HepG2 (cell line): ENCODE data around the gene RPS5. TPM values are rescaled to one million over a fixed set of nuclear protein-coding genes. Genes with fewer than 3 reads are reported as not detected.

Experiments
- KLF12 ChIP-seq: sonication (generic); formaldehyde crosslinking; IDR thresholded peaks from 2 replicates; pipeline ENCODE4 v1.4.0; 2020; ENCODE audit warnings: missing genetic modification reagents, borderline replicate concordance
- KLF16 ChIP-seq, 2 experiments: sonication (generic) in 1 of 2; formaldehyde crosslinking in 1 of 2; IDR thresholded peaks; 2 replicates each; pipeline versions ENCODE4 v1.6.1 to v1.8.0; 2016 to 2023; ENCODE audit warnings: missing genetic modification reagents in 2 of 2, missing compliant biosample characterization in 1 of 2
- MED1 ChIP-seq: sonication (generic); formaldehyde crosslinking; IDR thresholded peaks from 2 replicates; pipeline ENCODE4 v1.4.0; 2020; ENCODE audit warnings: missing genetic modification reagents
- PHF21A ChIP-seq: sonication (generic); formaldehyde crosslinking; IDR thresholded peaks from 2 replicates; pipeline ENCODE4 v1.5.0; 2020; ENCODE audit warnings: mild to moderate bottlenecking, missing genetic modification reagents
- POLR2G ChIP-seq: fragments of 200-400 bp; formaldehyde crosslinking; IDR thresholded peaks from 2 replicates; pipeline ENCODE4 v1.6.1; 2018; ENCODE audit warnings: mild to moderate bottlenecking, low read depth, low read length, moderate library complexity
- polyA plus RNA-seq, 8 experiments: library from polyadenylated mRNA; depleted of rRNA in 3 of 8; stranded (reverse) in 7 of 8; unstranded in 1 of 8; fragments of >200 nt; fragmentation: Illumina TruSeq in 4 of 8; extraction: Trizol in 4 of 8; gene quantifications; 2 replicates each; pipeline versions ENCODE4 v1.2.1 to v1.2.3, GENCODE V29; 2011 to 2016; ENCODE audit warnings: low read depth in 4 of 8, missing spikeins in 1 of 8, mixed read lengths in 1 of 8; ENCODE audit not compliant: insufficient read depth in 1 of 8
- total RNA-seq, 5 experiments: library from RNA; depleted of rRNA; stranded (reverse); fragments of >200 nt; fragmentation: Illumina TruSeq; extraction: Trizol; gene quantifications; 2 replicates each; pipeline ENCODE4 v1.2.3, GENCODE V29; 2016; ENCODE audit warnings: low read depth in 1 of 5
- TF ChIP-seq, protein P1 (sequence below): sonication (generic); formaldehyde crosslinking; conservative IDR thresholded peaks from 2 replicates; pipeline ENCODE4 v1.4.0; 2020; ENCODE audit warnings: mild to moderate bottlenecking, missing genetic modification reagents, moderate library complexity
- TF ChIP-seq, protein P2 (sequence below): sonication (generic); formaldehyde crosslinking; IDR thresholded peaks from 2 replicates; pipeline ENCODE4 v1.4.0; 2020; ENCODE audit warnings: missing genetic modification reagents
- TF ChIP-seq, protein P3 (sequence below): sonication (generic); formaldehyde crosslinking; IDR thresholded peaks from 2 replicates; pipeline ENCODE4 v1.4.0; 2020; ENCODE audit warnings: mild to moderate bottlenecking, missing genetic modification reagents, borderline replicate concordance

Gene RPS5
- total and polyA plus RNA-seq, 2 of the 13 experiments (the other 11 are each of a cell fraction or from before 2014, with no cell fraction given), result 1,544 to 4,408 TPM

DNA sequence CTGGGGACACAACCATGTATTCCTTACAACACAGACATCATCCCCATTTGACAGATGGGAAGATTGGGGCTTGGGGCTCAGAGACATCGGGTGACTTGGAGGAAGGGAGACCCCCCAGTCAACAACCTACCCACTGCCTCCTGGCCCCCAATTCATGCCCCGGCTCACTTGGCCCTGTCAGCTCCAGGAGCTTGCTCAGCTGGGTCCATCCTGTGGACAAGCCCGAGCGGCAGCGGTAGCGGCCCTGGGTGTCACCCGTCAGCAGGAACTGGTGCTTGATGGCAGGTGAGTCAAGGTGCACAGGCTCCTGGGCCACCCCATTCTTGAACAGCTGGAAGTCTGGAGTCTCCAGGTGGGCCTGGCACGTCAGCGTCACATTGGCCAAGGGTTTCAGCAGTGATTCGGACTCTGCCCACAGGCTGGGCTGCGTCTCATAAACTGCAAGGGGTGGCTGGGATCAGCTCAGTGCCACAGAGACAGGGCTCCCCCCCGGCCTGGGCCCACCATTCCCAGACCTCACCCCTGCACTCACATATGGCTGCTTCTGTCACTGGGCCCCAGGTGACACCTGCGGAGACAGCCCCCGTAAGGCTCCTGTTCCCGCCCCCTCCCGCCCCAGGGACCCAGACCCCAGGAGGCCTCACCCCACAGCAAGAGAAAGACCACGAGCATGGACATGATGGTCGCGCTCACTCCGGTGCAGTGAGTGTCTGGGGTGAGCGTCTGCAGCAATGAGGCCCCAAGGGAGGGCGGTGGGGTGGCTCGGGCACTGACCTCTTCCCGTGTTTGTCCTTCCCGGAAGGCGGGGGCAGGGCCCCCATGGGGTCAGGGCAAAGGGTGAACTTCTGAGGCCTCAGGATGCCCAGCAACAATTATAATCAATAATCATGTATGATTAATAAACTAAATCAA, 34.1 kb upstream of the RPS5 start, which contains the start of gene A1BG (continued):
- TF ChIP-seq, protein P1, sequence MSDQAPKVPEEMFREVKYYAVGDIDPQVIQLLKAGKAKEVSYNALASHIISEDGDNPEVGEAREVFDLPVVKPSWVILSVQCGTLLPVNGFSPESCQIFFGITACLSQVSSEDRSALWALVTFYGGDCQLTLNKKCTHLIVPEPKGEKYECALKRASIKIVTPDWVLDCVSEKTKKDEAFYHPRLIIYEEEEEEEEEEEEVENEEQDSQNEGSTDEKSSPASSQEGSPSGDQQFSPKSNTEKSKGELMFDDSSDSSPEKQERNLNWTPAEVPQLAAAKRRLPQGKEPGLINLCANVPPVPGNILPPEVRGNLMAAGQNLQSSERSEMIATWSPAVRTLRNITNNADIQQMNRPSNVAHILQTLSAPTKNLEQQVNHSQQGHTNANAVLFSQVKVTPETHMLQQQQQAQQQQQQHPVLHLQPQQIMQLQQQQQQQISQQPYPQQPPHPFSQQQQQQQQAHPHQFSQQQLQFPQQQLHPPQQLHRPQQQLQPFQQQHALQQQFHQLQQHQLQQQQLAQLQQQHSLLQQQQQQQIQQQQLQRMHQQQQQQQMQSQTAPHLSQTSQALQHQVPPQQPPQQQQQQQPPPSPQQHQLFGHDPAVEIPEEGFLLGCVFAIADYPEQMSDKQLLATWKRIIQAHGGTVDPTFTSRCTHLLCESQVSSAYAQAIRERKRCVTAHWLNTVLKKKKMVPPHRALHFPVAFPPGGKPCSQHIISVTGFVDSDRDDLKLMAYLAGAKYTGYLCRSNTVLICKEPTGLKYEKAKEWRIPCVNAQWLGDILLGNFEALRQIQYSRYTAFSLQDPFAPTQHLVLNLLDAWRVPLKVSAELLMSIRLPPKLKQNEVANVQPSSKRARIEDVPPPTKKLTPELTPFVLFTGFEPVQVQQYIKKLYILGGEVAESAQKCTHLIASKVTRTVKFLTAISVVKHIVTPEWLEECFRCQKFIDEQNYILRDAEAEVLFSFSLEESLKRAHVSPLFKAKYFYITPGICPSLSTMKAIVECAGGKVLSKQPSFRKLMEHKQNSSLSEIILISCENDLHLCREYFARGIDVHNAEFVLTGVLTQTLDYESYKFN (CRISPR knock-in tag), result peak; percentile 95
- TF ChIP-seq KLF16 (CRISPR knock-in tag; IDR thresholded peaks at IDR 0.05), result peak in 1 of 2 experiments; percentile 61; a peak in 1 of 4 replicates
- TF ChIP-seq, protein P2, sequence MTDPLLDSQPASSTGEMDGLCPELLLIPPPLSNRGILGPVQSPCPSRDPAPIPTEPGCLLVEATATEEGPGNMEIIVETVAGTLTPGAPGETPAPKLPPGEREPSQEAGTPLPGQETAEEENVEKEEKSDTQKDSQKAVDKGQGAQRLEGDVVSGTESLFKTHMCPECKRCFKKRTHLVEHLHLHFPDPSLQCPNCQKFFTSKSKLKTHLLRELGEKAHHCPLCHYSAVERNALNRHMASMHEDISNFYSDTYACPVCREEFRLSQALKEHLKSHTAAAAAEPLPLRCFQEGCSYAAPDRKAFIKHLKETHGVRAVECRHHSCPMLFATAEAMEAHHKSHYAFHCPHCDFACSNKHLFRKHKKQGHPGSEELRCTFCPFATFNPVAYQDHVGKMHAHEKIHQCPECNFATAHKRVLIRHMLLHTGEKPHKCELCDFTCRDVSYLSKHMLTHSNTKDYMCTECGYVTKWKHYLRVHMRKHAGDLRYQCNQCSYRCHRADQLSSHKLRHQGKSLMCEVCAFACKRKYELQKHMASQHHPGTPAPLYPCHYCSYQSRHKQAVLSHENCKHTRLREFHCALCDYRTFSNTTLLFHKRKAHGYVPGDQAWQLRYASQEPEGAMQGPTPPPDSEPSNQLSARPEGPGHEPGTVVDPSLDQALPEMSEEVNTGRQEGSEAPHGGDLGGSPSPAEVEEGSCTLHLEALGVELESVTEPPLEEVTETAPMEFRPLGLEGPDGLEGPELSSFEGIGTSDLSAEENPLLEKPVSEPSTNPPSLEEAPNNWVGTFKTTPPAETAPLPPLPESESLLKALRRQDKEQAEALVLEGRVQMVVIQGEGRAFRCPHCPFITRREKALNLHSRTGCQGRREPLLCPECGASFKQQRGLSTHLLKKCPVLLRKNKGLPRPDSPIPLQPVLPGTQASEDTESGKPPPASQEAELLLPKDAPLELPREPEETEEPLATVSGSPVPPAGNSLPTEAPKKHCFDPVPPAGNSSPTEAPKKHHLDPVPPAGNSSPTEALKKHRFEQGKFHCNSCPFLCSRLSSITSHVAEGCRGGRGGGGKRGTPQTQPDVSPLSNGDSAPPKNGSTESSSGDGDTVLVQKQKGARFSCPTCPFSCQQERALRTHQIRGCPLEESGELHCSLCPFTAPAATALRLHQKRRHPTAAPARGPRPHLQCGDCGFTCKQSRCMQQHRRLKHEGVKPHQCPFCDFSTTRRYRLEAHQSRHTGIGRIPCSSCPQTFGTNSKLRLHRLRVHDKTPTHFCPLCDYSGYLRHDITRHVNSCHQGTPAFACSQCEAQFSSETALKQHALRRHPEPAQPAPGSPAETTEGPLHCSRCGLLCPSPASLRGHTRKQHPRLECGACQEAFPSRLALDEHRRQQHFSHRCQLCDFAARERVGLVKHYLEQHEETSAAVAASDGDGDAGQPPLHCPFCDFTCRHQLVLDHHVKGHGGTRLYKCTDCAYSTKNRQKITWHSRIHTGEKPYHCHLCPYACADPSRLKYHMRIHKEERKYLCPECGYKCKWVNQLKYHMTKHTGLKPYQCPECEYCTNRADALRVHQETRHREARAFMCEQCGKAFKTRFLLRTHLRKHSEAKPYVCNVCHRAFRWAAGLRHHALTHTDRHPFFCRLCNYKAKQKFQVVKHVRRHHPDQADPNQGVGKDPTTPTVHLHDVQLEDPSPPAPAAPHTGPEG, result no peak
- TF ChIP-seq MED1 (CRISPR knock-in tag), result 0 out of 2 replicates have a peak, but pooled peaks have one; percentile 12
- TF ChIP-seq POLR2G, result peak; percentile 45; the same call in 1 of the 2 replicates
- no peak for TF ChIP-seq KLF12 (CRISPR knock-in tag)
- TF ChIP-seq PHF21A (CRISPR knock-in tag), result 0 out of 2 replicates have a peak, but pooled peaks have one; percentile 5
- TF ChIP-seq, protein P3, sequence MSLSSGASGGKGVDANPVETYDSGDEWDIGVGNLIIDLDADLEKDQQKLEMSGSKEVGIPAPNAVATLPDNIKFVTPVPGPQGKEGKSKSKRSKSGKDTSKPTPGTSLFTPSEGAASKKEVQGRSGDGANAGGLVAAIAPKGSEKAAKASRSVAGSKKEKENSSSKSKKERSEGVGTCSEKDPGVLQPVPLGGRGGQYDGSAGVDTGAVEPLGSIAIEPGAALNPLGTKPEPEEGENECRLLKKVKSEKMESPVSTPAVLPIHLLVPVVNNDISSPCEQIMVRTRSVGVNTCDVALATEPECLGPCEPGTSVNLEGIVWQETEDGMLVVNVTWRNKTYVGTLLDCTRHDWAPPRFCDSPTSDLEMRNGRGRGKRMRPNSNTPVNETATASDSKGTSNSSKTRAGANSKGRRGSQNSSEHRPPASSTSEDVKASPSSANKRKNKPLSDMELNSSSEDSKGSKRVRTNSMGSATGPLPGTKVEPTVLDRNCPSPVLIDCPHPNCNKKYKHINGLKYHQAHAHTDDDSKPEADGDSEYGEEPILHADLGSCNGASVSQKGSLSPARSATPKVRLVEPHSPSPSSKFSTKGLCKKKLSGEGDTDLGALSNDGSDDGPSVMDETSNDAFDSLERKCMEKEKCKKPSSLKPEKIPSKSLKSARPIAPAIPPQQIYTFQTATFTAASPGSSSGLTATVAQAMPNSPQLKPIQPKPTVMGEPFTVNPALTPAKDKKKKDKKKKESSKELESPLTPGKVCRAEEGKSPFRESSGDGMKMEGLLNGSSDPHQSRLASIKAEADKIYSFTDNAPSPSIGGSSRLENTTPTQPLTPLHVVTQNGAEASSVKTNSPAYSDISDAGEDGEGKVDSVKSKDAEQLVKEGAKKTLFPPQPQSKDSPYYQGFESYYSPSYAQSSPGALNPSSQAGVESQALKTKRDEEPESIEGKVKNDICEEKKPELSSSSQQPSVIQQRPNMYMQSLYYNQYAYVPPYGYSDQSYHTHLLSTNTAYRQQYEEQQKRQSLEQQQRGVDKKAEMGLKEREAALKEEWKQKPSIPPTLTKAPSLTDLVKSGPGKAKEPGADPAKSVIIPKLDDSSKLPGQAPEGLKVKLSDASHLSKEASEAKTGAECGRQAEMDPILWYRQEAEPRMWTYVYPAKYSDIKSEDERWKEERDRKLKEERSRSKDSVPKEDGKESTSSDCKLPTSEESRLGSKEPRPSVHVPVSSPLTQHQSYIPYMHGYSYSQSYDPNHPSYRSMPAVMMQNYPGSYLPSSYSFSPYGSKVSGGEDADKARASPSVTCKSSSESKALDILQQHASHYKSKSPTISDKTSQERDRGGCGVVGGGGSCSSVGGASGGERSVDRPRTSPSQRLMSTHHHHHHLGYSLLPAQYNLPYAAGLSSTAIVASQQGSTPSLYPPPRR (CRISPR knock-in tag), result peak; percentile 45; the same call in 1 of the 2 replicates
